ENCODE data around the gene ENOX1. TPM values are rescaled to one million over a fixed set of nuclear protein-coding genes. Genes with fewer than 3 reads are reported as not detected.

ENOX1 gene
- total RNA-seq, 1 donor from 2014 or later: 1.7 TPM

GRCh38 chr13:43335764-43336163 is 451.0 kb downstream of the ENOX1 start:
- no peak for DNase-seq (ENCODE audit: low spot score)
- Mint-ChIP-seq H3K9me3 (ENCODE audit: unreplicated experiment) (no peaks in the 10 kb centered on the region), H3K36me3 (ENCODE audit: low read depth, unreplicated experiment) (no peaks in the 10 kb centered on the region), H3K4me3 (ENCODE audit: unreplicated experiment) (no peak overlapping the region), H3K27me3 (ENCODE audit: unreplicated experiment) (peaks cover 1% of the 10 kb centered on the region), H3K4me1 (ENCODE audit: unreplicated experiment) (no peaks in the 10 kb centered on the region), H3K27ac (ENCODE audit: unreplicated experiment) (no peak overlapping the region)
- TF ChIP-seq CTCF (IDR thresholded peaks at IDR 0.05; ENCODE audit: unreplicated experiment): no peak

GRCh38 chr13:43333176-43333575 is 453.6 kb downstream of the ENOX1 start:
- H3K27me3 Mint-ChIP-seq (ENCODE audit: unreplicated experiment): peaks cover 1% of the 10 kb centered on the region

GRCh38 chr13:43331672-43332071 is 455.1 kb downstream of the ENOX1 start:
- no peak for DNase-seq (ENCODE audit: low spot score)
- H3K9me3 Mint-ChIP-seq (ENCODE audit: unreplicated experiment): no peaks in the 10 kb centered on the region
- H3K4me3 Mint-ChIP-seq (ENCODE audit: unreplicated experiment): no peak overlapping the region
- TF ChIP-seq CTCF (IDR thresholded peaks at IDR 0.05; ENCODE audit: unreplicated experiment): no peak
- no peak overlapping the region for H3K27ac Mint-ChIP-seq (ENCODE audit: unreplicated experiment)
- no peaks in the 10 kb centered on the region for H3K36me3 Mint-ChIP-seq (ENCODE audit: low read depth, unreplicated experiment)
- H3K27me3 Mint-ChIP-seq (ENCODE audit: unreplicated experiment): peaks cover 1% of the 10 kb centered on the region
- H3K4me1 Mint-ChIP-seq (ENCODE audit: unreplicated experiment): no peaks in the 10 kb centered on the region

More at GRCh38 chr13:43333176-43333575, 453.6 kb downstream of the ENOX1 start:
- no peak for DNase-seq (ENCODE audit: low spot score)
- no peaks in the 10 kb centered on the region for H3K4me1 Mint-ChIP-seq (ENCODE audit: unreplicated experiment)
- no peak overlapping the region for H3K4me3 Mint-ChIP-seq (ENCODE audit: unreplicated experiment)
- no peaks in the 10 kb centered on the region for H3K9me3 Mint-ChIP-seq (ENCODE audit: unreplicated experiment)
- no peak overlapping the region for H3K27ac Mint-ChIP-seq (ENCODE audit: unreplicated experiment)
- TF ChIP-seq CTCF (IDR thresholded peaks at IDR 0.05; ENCODE audit: unreplicated experiment): no peak
- no peaks in the 10 kb centered on the region for H3K36me3 Mint-ChIP-seq (ENCODE audit: low read depth, unreplicated experiment)

DNA sequence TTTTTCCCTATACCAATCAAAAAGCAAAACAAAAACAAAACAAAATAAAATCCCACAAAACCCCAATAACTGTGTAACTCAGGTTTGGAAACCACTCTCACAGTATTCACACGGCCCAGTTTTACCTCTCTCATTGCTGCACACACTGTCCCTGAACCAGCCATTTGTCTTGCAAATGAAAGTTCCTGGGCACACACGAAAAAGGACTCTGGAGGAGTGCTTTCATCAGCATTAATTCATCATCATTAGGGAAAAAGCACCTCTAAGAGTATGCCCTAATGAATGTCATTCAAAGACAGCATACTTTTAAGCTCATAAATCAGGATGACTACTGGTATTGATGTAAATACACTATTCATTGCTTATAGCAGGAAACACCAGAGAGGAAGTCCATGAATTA is 457.1 kb downstream of the ENOX1 start:
- Mint-ChIP-seq H3K27ac (ENCODE audit: unreplicated experiment) (no peak overlapping the region), H3K4me3 (ENCODE audit: unreplicated experiment) (no peak overlapping the region), H3K4me1 (ENCODE audit: unreplicated experiment) (no peaks in the 10 kb centered on the region), H3K9me3 (ENCODE audit: unreplicated experiment) (no peaks in the 10 kb centered on the region), H3K36me3 (ENCODE audit: low read depth, unreplicated experiment) (no peaks in the 10 kb centered on the region), H3K27me3 (ENCODE audit: unreplicated experiment) (peaks cover 1% of the 10 kb centered on the region)
- DNase-seq (ENCODE audit: low spot score): no peak
- no peak for TF ChIP-seq CTCF (IDR thresholded peaks at IDR 0.05; ENCODE audit: unreplicated experiment)

DNA sequence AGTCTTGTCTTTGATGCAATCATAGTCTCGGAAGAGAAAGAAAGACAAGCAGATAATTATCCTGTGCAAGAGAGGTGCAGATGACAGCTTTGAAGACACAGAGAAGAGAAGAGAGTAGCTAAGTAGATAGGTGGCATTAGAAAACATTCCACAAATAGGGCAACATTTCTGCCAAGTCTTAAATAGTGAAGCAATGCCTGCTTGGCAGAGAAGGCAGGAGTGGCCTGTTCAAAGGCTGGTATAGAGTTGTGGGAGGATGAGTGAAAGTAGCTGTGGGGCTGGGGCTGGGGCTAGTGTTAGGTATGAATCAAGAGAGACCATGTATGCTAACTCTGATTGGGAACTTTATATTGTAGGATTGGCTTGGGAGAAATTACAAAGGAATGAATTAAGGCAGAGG is 457.9 kb downstream of the ENOX1 start:
- H3K36me3 Mint-ChIP-seq (ENCODE audit: low read depth, unreplicated experiment): no peaks in the 10 kb centered on the region
- H3K4me3 Mint-ChIP-seq (ENCODE audit: unreplicated experiment): no peak overlapping the region
- H3K4me1 Mint-ChIP-seq (ENCODE audit: unreplicated experiment): no peaks in the 10 kb centered on the region
- no peak for TF ChIP-seq CTCF (IDR thresholded peaks at IDR 0.05; ENCODE audit: unreplicated experiment)
- no peaks in the 10 kb centered on the region for H3K27me3 Mint-ChIP-seq (ENCODE audit: unreplicated experiment)
- no peak overlapping the region for H3K27ac Mint-ChIP-seq (ENCODE audit: unreplicated experiment)
- no peaks in the 10 kb centered on the region for H3K9me3 Mint-ChIP-seq (ENCODE audit: unreplicated experiment)
- no peak for DNase-seq (ENCODE audit: low spot score)
